DOHH2 (cell line): Measurements from ENCODE around the gene BMP7.

Experiments used
- EZH2phosphoT487 ChIP-seq: fragments of 200-600 bp; sonication (generic); IDR thresholded peaks from 2 replicates; pipeline ENCODE4 v1.6.1; 2017; ENCODE audit warnings: borderline replicate concordance, mild to moderate bottlenecking, antibody characterized with exemption, low read length, moderate library complexity, mixed read lengths
- TF ChIP-seq, protein P1 (sequence below): fragments of 200-600 bp; sonication (generic); IDR thresholded peaks from one replicate; pipeline ENCODE4 v1.5.1; 2014; ENCODE audit warnings: antibody characterized with exemption, mild to moderate bottlenecking, low read depth, low read length; ENCODE audit not compliant: poor library complexity, severe bottlenecking

DNA sequence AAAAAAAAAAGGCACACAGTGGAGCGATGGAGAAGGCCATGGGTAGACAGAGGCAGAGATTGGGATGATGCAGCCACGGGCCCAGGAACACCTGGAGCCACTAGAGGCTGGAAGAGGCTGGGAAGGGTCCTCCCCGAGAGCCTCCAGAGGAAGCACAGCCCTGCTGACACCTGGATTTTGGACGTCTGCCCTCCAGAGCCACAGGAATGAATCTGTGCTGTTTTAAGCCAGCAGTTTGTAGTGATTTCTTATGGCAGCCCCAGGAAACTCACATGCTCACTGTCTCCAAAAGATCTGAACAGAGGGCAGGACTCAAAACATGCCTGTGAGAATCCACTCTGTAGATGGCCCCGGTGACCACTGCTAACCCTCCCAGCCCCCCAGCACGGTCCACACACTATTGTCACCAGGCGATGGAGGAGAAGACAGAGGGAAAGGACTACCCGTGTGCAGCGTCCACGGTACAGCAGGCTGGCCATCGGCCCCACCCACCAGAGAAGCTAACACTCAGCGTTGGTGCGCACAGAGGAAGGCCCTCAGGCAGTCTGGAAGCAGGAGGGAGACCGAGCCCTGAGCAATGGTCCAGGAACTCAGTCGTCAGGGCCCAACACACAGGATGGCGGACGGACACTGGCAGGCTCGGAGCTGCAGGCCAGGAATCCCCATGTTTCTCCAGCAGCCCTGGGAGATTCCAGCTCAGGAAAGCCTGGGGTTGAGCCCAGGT lies 99.7 kb downstream of the BMP7 start:
- TF ChIP-seq, protein P1, sequence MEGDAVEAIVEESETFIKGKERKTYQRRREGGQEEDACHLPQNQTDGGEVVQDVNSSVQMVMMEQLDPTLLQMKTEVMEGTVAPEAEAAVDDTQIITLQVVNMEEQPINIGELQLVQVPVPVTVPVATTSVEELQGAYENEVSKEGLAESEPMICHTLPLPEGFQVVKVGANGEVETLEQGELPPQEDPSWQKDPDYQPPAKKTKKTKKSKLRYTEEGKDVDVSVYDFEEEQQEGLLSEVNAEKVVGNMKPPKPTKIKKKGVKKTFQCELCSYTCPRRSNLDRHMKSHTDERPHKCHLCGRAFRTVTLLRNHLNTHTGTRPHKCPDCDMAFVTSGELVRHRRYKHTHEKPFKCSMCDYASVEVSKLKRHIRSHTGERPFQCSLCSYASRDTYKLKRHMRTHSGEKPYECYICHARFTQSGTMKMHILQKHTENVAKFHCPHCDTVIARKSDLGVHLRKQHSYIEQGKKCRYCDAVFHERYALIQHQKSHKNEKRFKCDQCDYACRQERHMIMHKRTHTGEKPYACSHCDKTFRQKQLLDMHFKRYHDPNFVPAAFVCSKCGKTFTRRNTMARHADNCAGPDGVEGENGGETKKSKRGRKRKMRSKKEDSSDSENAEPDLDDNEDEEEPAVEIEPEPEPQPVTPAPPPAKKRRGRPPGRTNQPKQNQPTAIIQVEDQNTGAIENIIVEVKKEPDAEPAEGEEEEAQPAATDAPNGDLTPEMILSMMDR, result no peak
- TF ChIP-seq EZH2phosphoT487, result no peak
